OCI-M1 (cell line): ENCODE results near the gene ARID2.

Experiments
- DNase-seq: peaks from one replicate; lab custom pipeline; 2025; lab: John Stamatoyannopoulos, UW

Gene ARID2

GRCh38 chr12:45933504-45933903 lies 204.0 kb downstream of the ARID2 start:
- DNase-seq = no peak

GRCh38 chr12:45934956-45935355 lies 205.4 kb downstream of the ARID2 start:
- DNase-seq = no peak

- DNase-seq = no peak
Measured at GRCh38 chr12:45938566-45938965, 209.1 kb downstream of the ARID2 start.

- no peak for DNase-seq
Measured at GRCh38 chr12:45939759-45940158, 210.3 kb downstream of the ARID2 start.

- no peak for DNase-seq
Measured at GRCh38 chr12:45944771-45945170, 215.3 kb downstream of the ARID2 start.

- no peak for DNase-seq
Measured at GRCh38 chr12:45946435-45946834, 216.9 kb downstream of the ARID2 start.

- DNase-seq = no peak
Measured at GRCh38 chr12:45948546-45948945, 219.0 kb downstream of the ARID2 start.
